NCI-H1105 (cell line): ENCODE measurements around the gene KRT20.
A peak's percentile ranks its signal among the peaks of the same experiment; 100 is the strongest.
"Not testable (repeated sequence)": the region's sequence is repeated elsewhere in the genome, so short reads cannot be mapped to it uniquely, and the experiment has no call there.

Experiments used
- DNase-seq: peaks from one replicate; lab custom pipeline; 2025; lab: John Stamatoyannopoulos, UW

Gene KRT20, protein sequence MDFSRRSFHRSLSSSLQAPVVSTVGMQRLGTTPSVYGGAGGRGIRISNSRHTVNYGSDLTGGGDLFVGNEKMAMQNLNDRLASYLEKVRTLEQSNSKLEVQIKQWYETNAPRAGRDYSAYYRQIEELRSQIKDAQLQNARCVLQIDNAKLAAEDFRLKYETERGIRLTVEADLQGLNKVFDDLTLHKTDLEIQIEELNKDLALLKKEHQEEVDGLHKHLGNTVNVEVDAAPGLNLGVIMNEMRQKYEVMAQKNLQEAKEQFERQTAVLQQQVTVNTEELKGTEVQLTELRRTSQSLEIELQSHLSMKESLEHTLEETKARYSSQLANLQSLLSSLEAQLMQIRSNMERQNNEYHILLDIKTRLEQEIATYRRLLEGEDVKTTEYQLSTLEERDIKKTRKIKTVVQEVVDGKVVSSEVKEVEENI

DNA sequence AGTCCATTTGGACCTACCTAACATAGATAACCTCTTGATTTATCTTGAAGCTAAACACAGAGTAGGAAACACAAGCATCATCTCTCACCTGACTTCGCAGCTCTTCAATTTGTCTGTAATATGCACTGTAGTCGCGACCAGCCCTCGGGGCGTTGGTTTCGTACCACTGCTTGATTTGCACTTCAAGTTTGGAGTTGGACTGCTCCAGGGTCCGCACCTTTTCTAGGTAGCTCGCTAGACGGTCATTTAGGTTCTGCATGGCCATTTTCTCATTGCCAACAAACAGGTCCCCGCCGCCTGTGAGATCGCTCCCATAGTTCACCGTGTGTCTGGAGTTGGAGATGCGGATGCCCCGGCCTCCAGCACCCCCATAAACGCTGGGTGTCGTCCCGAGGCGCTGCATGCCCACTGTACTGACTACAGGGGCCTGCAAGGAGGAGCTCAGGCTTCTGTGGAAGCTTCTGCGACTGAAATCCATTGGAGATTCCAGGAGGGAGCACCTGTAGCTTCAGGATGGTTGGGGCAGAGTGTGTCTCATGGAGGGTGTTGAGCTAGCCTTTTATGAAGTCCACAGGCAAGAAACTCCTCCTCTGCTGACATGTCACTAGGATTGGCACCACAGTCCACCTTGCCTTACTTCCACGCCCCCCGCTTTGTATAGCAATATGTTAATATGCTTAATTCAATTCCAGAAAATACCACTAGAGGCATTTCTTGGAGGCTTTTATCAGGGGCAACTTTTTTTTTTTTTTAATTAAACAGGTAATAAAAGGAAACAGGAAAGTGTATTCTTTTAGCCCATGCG is at the start of gene KRT20:
TSS of gene KRT20 (minus strand) at position 535 of the 805 bp plus-strand sequence. CDS start at position 478, 57 bp downstream.
- DNase-seq, result no peak

DNA sequence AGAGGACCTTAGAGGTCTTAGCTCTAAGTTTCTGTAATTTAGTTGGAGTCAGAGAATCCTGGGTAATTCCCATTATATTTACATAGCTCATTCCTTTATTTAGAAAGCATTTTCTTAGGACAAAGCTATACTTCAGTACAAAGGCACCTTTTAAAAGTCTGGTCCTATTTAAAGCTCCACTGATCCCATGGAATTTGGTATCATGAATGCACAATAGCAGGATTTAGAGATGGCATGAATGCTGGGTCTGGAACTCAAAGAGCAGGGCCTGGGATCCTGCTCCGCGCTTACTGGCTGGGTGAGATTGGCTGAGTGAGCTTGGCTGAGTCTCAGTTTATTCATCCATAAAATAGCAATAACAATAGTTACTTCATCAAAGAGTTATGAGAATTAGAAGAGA is 47.6 kb upstream of the KRT20 start:
- DNase-seq, result no peak

DNA sequence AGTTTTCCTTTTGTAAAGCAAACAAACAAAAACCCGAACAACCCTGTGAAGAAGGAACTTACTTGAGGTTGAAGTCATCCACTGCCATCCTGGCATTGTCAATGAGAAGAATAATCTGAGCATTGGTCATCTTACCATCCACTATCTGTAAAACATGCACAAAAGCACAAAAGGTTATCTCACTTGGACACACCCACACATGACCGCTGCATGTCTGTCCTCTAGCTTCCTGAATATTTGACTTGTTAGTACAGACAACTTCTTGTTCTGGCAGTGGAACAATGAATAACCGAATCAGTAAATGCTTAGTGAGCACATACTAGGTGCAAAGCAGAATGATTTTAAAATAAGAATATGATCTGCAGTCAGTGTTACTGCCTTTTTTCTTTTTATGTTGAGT is 46.3 kb upstream of the KRT20 start:
- no peak for DNase-seq

DNA sequence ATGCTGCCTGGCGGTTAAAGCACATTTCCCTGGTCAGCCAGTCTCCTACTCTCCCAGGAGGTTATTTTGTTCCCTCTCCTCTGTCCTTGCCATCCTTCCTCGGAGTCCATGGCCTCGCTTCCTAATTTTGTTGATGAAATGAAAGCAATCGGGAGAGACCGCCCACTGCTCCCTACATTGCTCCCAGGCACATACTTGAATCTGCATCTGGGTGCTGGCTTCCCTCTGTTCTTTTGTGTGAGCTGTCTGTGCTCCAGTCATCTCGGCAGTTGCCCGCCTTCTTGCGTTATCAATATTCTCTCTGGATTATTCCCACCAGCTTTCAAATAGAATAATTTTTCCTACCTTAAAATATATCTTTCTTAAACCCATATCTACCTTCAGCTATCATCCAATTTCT is 41.3 kb upstream of the KRT20 start:
- DNase-seq, result no peak

DNA sequence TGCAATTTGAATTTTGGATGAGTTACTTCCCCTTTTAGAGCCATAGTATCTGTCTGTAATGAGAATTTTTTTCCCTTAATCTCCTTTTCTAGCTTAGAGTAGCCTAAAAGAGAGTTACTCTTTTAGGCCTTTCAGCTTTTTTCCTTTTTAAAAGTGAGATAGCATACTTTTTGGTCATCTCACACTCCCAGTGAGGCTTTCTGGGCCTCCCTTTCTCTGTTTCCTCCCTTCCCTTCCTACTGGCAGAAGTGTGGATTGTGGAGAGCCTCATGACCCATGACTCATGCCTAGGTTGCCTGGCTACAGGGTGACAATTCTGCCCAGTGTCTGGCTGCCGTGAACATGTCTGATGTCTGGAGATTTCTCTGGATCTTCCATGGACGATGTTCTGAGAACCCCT is 37.2 kb upstream of the KRT20 start:
- no peak for DNase-seq

DNA sequence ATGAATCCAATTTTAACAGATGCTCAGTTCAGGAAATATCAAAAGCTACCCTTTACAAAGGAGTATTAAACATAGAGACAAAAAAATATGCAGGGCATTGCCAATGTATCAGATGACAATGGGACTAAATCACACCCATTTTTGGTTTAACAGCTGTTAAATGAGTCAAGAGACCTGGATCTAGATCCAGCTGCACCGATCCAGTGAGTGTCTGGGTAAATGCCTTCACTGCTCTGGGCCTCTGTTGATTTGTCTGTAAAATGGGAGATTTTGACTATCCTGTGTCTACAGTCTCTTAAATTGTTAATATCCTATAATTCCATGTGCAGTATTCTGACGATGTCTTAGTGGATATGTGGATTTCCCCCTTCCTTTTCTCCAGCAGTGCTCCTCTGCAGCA is 36.0 kb upstream of the KRT20 start:
- DNase-seq, result no peak

DNA sequence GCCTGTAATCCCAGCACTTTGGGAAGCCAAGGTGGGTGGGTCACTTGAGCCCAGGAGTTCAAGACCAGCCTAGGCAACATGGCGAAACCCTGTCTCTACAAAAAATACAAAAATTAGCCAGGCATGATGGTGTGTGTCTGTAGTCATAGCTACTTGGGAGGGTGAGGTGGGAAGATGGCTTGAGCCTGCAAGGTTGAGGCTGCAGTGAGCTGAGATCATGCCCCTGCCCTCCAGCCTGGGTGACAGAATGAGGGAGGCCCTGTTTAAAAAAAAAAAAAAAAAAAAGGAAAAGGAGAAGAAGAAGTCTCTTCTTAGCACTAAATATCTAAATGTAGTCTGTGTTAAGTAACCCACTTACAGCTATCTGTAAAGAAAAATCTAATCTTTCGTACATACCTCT is 32.1 kb upstream of the KRT20 start:
- DNase-seq, result not testable (repeated sequence)

DNA sequence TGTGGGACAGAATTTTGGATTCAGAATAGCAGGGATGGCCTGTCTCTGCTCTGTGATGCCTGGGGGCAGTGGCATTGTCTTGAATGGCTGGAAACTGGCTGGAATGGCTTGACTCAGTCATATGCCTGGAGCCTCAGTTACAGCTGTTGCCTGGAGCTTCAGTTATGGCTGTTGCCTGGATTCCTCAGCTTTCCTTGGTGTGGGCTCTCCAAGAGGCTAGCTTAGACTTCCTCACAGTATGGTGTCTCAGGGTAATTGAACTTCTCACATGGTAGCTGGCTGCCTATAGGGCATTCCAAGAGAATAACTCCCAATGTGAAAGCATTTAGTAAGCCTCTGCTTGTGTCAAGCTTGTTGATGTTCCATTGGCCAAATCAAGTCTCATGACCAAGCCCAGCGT is 31.3 kb upstream of the KRT20 start:
- DNase-seq, result no peak

DNA sequence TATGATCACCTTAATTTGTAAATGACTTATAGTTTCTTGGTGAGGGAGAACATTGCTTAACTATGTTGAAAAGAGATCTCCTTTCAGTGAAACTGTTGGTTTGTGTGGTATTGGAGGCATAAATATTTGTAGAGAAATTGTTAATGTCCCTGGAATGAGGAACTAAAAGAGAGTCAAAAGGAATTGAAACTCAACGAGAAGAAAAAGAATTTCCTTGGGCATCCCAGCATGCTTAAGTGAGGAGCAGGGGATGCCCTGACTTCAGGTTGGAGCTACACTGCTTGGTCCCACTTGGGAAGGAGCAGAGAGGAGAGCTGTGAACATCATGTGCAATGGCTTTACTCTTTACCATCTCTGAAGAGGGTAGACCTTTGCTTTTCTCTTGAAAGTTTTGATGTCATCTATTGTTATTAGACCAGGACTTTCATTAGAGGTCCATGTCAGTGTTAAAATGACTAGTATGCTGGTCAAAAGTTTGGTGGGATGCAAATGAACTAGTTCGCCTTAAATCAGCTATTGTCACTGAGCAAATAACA is 30.7 kb upstream of the KRT20 start:
- no peak for DNase-seq

DNA sequence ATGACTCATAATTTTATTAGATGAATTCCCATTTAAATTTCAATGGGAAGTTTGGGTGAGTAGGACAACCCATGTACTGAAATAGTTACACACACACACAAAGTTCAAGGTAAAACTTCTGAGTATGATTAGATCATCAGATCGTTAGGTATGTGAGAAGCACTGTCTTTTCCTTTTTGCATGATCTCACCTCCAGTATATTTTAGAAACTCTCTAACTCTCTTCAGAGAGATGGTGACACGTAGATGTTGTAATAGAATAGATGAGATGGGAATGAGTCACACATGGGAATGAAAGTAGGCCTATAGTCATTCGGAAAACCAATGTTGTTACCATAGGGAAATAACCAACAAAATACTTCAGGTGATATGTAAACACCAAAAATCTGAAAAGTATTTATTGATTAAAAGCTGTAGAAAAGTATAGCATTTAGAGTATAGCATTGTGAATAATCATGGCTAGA is 30.2 kb upstream of the KRT20 start:
- DNase-seq, result no peak

DNA sequence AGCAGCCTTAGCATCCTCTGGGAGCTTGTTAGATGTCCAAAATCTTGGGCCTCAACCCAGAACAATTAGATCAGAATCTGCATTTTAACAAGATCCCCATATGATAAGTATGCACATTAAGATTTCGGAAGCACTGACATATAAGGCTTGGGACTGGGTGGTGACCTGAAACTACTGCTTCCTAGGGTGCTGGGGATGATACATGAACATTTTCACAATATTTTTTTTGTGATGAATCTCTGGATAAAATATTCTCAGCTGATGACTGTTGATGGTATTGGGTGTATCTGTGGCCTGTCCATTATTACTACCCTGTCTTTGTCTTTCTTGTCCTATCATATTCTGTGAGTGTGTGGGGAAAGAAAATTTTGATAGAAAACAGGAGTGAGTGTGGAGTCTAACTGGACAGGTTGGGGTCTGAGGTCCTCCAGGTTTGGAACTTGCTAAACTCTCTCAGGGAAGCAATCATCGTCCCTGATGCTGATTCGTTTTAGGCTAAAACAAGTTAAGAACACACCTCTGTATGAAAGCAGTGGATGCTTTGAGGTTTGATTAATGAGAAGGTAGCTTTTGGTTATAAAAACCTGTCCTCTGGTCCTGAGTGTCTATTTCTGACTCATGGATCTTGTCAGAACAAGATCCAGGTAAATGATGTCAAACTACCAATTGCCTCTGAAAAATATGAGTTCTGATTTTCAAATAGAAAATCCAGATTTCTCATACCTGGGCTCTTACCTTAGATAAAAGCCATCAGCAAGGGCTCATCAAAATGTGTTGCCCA is 29.2 kb upstream of the KRT20 start:
- DNase-seq, result no peak

DNA sequence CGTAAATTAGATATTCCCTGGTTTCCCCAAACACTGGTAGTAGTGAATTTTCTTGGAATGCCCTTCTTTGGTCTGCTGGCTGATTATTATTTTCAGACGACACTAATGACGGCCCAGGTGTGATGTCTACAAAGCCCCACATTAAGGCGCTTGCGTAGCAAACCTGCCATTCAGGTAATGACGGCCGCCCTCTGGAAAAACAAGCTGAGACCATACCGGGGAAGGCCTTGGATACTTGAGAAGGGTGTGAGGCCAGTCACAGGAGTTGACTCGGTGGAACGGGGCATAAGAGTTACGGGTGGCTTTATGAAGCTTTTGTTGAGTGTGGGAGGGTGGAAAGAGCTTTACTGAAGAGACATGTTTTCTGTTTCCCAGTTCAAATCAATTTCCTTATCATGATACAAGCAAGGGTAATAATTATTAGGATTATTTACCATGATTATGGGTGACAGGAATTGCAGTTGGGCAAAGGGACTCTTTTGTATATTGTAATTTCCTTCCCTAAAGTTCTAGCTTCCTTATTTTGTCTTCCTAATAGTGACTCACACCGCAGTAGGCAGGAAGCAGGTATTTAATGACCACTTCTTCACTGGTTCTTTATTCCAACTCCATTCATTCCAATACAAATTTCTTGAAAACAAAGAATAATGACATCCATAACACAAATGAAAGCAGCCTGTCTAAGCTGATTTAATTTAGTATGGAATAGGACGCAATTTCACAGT is 27.6 kb upstream of the KRT20 start:
- DNase-seq, result no peak

DNA sequence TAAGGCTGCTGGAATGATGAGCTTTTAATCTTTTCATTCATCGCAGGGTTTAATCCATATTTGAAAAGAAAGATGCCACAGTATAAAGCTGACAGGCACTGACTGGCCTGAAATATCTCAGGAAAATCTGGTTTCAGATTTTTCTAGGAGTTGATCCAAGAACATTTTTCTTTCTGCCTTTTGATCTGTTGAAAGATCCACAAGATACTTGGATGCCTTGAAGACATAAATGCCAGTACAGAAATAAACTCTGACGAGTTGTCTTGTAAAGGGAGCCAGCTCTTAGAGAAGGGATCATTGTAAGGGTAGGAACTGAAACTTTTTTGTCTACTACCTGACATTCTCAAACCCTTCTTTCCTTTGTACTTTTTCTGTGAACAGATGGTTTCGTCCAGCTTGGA is 25.4 kb upstream of the KRT20 start:
- no peak for DNase-seq

DNA sequence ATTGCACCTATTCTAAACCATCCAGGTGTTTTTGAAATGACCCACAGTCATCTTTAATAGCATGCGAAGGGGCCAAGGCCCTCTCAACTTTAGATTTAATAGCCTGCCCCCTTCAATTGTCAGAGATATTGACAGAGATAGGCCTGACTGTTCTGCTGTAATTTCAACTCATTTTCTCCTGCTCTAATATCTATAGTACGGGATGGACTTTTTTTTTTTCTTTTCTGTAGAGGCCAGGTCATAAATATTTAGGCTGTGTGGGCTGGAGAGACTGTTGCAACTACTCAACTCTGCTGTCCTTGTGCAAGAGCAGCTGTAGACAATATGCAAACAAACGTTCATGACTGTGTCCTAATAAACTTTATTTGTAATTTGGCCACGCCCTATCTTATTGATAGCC is 24.7 kb upstream of the KRT20 start:
- DNase-seq, result peak; percentile 87

DNA sequence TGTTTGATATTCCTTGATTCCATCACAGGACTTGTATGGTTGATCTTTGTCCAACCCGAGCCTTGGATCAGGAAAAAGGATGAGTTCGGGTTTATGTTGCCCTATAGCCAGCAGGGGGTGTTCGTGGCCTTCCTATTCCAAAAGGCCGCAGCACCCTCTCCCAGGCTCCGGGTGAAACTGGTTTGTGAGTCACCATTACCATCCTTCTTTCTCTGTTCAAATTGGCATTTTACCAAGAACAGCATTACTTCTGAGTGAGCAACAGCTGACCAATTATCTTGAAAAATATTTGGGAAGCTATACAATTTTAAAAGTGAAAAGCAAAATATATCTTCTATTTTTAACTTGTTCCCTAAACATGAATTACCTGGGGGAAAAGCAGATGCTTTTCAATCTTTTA is 24.3 kb upstream of the KRT20 start:
- peak; percentile 94 for DNase-seq

DNA sequence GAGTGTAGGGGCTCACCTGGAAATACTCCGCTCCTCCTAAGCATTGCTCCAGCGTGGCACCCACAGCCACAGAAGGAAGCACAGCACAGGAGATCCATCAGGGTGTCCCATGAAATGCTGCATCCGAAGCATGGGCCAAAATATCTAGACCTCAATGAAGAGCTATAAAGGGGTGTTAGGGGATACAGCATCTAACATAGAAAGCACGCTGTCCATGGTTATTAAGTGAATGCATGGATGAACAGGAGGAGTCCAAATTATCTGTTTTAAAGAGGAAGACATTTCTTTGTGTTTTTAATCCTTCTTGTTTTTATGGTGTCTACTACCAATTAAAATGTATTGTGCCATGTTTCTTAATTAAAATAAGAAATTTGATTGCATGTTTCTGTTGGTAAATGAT is 21.6 kb upstream of the KRT20 start:
- DNase-seq, result no peak

DNA sequence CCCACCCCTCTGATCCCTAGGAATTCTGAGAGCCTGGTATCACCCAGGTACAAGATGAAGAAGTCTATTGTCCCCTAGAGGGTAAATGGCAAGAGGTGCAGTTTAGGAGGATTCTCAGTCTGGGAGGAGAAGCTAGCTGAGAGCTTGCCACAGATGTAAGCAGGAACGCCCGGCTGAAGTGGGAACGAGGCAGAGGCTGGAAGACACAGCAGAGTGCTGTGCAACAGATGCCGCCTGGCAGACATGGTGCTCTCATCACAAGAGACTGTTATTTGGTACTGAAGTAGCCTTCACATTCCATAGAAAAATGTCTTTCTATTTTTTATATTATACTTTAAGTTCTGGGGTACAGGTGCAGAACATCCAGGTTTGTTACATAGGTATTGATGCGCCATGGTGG is 20.3 kb upstream of the KRT20 start:
- DNase-seq, result no peak

DNA sequence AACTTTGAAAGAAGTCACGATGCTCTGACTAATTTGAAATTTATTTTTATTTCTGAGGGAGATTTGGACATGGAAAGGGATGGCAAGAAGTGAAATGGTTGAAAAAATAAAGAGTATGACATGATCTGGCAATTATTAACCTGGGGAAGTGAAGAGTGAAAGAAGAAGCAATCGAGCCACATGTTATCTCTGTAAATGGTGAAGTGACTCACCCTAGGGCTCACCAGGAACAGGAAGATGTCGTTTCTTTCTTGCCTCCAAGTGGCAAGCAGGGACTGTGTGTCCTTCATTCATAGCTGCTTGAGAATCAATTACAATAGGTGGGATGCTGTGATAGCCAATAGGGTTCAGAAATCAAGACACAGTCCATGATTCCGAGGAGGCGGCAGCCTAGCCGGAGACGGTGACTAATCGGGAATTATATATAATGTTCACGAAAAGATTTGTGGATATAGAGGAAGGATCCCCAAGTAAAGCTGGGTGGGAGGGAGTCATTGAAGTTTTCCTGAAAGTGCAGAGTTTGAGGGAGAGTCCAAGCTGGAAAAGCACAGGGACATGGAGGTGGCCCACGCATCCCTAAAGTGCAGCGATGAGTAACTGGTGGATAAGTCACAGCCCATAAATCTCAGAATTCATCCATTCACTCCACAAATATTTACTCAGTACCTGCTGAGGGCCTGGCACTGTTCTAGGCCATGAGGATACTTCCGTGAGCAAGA is 18.2 kb upstream of the KRT20 start:
- no peak for DNase-seq

DNA sequence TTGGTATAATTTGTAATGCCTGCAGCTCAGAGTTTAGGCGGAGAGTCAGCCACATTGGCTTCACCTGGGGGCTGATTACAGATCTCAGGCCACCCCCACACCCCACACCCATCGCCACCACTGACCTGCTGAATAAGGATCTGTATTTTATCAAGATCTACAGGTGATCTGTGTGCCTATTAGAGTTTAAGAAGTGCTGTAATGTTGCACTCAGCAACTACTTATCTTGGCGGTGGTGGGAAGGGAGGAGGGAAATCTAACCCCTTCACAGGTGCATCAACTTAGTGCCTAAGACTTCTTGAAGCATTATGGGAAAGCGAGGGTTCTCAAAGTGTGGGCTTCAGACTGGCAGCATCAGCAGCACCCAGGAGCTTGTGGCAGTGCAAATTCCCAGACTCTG is 17.5 kb upstream of the KRT20 start:
- no peak for DNase-seq

DNA sequence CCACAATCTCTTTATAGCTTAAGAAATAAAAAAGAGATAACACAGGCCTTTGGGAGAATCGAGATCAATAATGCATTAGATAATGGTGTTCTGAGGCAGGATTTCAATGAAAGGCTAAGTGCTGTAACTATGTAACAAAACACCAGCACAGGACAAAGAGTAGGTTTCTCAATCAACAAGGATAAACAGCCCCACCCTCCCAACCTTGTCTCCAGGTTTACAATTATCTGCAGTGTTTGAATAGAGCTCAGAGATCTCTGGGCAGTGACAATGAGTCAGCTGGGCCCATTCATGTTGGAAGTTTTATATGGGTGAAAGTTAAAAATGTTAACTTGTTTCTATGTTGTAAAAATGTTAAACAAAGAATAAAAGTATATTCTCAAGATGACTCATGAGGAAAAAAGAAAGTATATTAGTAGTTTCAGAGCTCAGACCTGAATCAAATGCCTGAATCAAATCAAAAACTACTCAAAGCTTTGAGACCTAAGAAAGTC is 17.0 kb upstream of the KRT20 start:
- peak; percentile 4 for DNase-seq
